ENCODE measurements around the gene SPRYD3.

DNA sequence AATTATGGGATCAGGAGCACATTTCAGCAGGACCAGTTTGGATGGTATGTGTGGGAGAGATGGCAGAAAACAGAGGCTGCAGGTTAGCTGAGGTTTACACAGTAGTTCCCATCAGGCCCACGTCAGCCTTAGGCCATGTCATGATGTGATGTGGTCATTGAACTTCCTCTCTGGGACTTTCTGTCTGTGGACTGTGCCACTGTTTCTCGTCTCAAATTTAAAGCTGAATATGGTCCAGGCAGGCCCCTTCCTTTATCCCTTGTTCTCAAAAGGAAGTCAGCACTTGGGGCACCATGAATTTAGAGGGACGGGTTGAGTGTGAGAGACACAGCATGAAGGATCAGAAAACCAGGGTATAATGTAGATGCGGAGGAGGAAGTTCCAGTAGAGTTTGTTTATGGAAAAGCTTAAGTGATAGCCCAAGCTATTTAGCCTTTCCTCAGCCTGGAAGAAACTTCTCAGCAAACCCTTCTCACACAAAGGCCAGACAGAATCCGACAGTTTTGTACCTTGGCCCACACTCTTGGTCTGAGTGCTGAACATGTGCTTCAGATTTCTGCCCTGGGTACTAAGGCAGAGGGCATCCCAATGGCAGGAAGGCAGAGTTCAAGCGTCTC, 14.7 kb upstream of the SPRYD3 start:
- TF ChIP-seq, protein P1, sequence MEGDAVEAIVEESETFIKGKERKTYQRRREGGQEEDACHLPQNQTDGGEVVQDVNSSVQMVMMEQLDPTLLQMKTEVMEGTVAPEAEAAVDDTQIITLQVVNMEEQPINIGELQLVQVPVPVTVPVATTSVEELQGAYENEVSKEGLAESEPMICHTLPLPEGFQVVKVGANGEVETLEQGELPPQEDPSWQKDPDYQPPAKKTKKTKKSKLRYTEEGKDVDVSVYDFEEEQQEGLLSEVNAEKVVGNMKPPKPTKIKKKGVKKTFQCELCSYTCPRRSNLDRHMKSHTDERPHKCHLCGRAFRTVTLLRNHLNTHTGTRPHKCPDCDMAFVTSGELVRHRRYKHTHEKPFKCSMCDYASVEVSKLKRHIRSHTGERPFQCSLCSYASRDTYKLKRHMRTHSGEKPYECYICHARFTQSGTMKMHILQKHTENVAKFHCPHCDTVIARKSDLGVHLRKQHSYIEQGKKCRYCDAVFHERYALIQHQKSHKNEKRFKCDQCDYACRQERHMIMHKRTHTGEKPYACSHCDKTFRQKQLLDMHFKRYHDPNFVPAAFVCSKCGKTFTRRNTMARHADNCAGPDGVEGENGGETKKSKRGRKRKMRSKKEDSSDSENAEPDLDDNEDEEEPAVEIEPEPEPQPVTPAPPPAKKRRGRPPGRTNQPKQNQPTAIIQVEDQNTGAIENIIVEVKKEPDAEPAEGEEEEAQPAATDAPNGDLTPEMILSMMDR (conservative IDR thresholded peaks at IDR 0.05; ENCODE audit: low read depth, low read length): no peak
- TF ChIP-seq EZH2 (IDR thresholded peaks at IDR 0.05; ENCODE audit: low read length, unreplicated experiment) (no peak), EZH2phosphoT487 (IDR thresholded peaks at IDR 0.05; ENCODE audit: borderline replicate concordance, low read length) (no peak)

Data from PC-3 (cell line).